Tibial nerve (tissue), 3 donors: ENCODE data around the gene SGO2.

Experiments used
- POLR2A ChIP-seq, 2 donors: fragments of 450-650 bp; IDR thresholded peaks; one replicate each; pipeline ENCODE4 v1.6.1; 2017; ENCODE audit warnings: antibody characterized with exemption in 2 of 2, mild to moderate bottlenecking in 2 of 2, moderate library complexity in 2 of 2
- TF ChIP-seq, protein P1 (sequence below), 5 experiments: fragments of 200-600 bp in 3 of 5; fragments of 450-650 bp in 2 of 5; sonication (generic) in 3 of 5; IDR thresholded peaks; one replicate each; pipeline ENCODE4 v1.5.1; 2016 to 2019; ENCODE audit warnings: antibody characterized with exemption in 5 of 5, mild to moderate bottlenecking in 3 of 5, moderate library complexity in 2 of 5

- TF ChIP-seq, protein P1, sequence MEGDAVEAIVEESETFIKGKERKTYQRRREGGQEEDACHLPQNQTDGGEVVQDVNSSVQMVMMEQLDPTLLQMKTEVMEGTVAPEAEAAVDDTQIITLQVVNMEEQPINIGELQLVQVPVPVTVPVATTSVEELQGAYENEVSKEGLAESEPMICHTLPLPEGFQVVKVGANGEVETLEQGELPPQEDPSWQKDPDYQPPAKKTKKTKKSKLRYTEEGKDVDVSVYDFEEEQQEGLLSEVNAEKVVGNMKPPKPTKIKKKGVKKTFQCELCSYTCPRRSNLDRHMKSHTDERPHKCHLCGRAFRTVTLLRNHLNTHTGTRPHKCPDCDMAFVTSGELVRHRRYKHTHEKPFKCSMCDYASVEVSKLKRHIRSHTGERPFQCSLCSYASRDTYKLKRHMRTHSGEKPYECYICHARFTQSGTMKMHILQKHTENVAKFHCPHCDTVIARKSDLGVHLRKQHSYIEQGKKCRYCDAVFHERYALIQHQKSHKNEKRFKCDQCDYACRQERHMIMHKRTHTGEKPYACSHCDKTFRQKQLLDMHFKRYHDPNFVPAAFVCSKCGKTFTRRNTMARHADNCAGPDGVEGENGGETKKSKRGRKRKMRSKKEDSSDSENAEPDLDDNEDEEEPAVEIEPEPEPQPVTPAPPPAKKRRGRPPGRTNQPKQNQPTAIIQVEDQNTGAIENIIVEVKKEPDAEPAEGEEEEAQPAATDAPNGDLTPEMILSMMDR (IDR thresholded peaks at IDR 0.05), result no peak
- TF ChIP-seq POLR2A (IDR thresholded peaks at IDR 0.05), result no peak
Observed at GRCh38 chr2:200525066-200525465, 941 bp upstream of the SGO2 start.
